Panc1 (cell line): ENCODE results near the gene RNF39.

ENCODE experiments used
- CTCF ChIP-seq: fragments of 450-650 bp; IDR thresholded peaks from 2 replicates; pipeline ENCODE4 v1.5.1; 2017; ENCODE audit warnings: mild to moderate bottlenecking
- REST ChIP-seq, 2 experiments: IDR thresholded peaks; 2 replicates each; pipeline ENCODE4 v1.6.1; 2011 to 2012; ENCODE audit warnings: low read depth in 2 of 2, control low read depth in 1 of 2, low read length in 1 of 2, mild to moderate bottlenecking in 1 of 2, moderate library complexity in 1 of 2; ENCODE audit not compliant: insufficient read depth in 1 of 2

DNA sequence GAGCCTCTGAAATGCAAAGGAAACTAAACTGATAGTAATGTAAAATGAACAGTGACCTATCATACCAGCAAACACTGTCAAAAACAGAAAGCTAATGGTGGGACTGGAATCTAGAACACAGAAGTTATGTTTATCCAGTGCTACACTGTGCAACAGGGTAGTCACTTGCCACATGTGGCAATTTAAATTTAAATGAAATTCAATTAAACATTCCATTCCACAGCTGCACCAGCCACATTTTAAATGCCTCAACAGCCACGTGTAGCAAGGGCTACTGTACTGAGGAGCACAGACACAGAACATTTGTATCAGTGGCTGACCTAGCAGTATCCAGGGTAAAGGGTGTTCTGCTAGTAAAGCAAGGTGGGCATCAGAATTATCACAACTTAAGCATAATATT lies 20.1 kb downstream of the RNF39 start:
- TF ChIP-seq CTCF (no peak), REST (IDR thresholded peaks at IDR 0.05; ENCODE audit: insufficient read depth in 1 of 2, low read depth in 2 of 2, low read length in 1 of 2) (no peak)
